Measurements from ENCODE around the gene CHMP2B. TPM values are rescaled to one million over a fixed set of nuclear protein-coding genes. Genes with fewer than 3 reads are reported as not detected.
A peak's percentile ranks its signal among the peaks of the same experiment; 100 is the strongest.

The CHMP2B gene
- total RNA-seq (2021; fragmentation: NEBNext Ultra II Directional; extraction: Animal tissue kit (Norgen Biotek cat#: 25700)), result 10 to 100 TPM; 34.9 to 46.4 (median 38.4) TPM
- long read RNA-seq, transcript CHMP2B-201 (6 exons, 2,557 nt), result major isoform, 40 of 69 reads
- long read RNA-seq, partial matches to known transcripts, result 13 of 69 reads
- long read RNA-seq, other reads (novel, unspliced or antisense), result 14 of 69 reads

GRCh38 chr3:87227104-87227834, at the start of gene CHMP2B:
Gene CHMP2B (plus strand): TSS chr3:87227309. CDS start chr3:87227523, 214 bp downstream.
- peak; percentile 87 for DNase-seq
- H3K27ac Mint-ChIP-seq, result peak within 1 kb of the TSS; percentile 98
- no peak; the same call in 1 of the 2 replicates for TF ChIP-seq CTCF (IDR thresholded peaks at IDR 0.05)
- peaks cover 17% of the 10 kb centered on the region for H3K36me3 Mint-ChIP-seq (ENCODE audit: low read depth)
- H3K4me1 Mint-ChIP-seq (ENCODE audit: low read depth), result peaks cover 39% of the 10 kb centered on the region
- no peaks in the 10 kb centered on the region; the same call in 1 of the 2 replicates for H3K9me3 Mint-ChIP-seq
- peaks cover 4% of the 10 kb centered on the region; the same call in 1 of the 2 replicates for H3K27me3 Mint-ChIP-seq (ENCODE audit: insufficient read depth)
- H3K4me3 Mint-ChIP-seq, result peak within 1 kb of the TSS; percentile 92

- Mint-ChIP-seq H3K9me3 (no peaks in the 10 kb centered on the region), H3K4me3 (no peak overlapping the region), H3K36me3 (ENCODE audit: low read depth) (no peaks in the 10 kb centered on the region), H3K27me3 (ENCODE audit: insufficient read depth) (peaks cover 4% of the 10 kb centered on the region), H3K4me1 (ENCODE audit: low read depth) (peaks cover 7% of the 10 kb centered on the region; the same call in 1 of the 2 replicates), H3K27ac (no peak overlapping the region)
- TF ChIP-seq CTCF (IDR thresholded peaks at IDR 0.05), result no peak
- no peak for DNase-seq
Measured at GRCh38 chr3:87179642-87180041, 47.5 kb upstream of the CHMP2B start.

GRCh38 chr3:87181551-87181950, 45.6 kb upstream of the CHMP2B start:
- no peak for DNase-seq
- Mint-ChIP-seq H3K36me3 (ENCODE audit: low read depth) (no peaks in the 10 kb centered on the region), H3K27ac (no peak overlapping the region), H3K27me3 (ENCODE audit: insufficient read depth) (peaks cover 4% of the 10 kb centered on the region), H3K9me3 (no peaks in the 10 kb centered on the region), H3K4me3 (no peak overlapping the region), H3K4me1 (ENCODE audit: low read depth) (peaks cover 2% of the 10 kb centered on the region; the same call in 1 of the 2 replicates)
- no peak for TF ChIP-seq CTCF (IDR thresholded peaks at IDR 0.05)

- H3K4me1 Mint-ChIP-seq (ENCODE audit: low read depth), result peaks cover 6% of the 10 kb centered on the region; the same call in 1 of the 2 replicates
- no peaks in the 10 kb centered on the region for H3K9me3 Mint-ChIP-seq
- H3K27me3 Mint-ChIP-seq (ENCODE audit: insufficient read depth), result peaks cover 8% of the 10 kb centered on the region
- no peak for DNase-seq
- no peak overlapping the region for H3K4me3 Mint-ChIP-seq
- no peak overlapping the region for H3K27ac Mint-ChIP-seq
- TF ChIP-seq CTCF (IDR thresholded peaks at IDR 0.05), result no peak
- H3K36me3 Mint-ChIP-seq (ENCODE audit: low read depth), result no peaks in the 10 kb centered on the region
Measured at GRCh38 chr3:87182023-87182422, 45.1 kb upstream of the CHMP2B start.

GRCh38 chr3:87186608-87187159, 40.4 kb upstream of the CHMP2B start:
- DNase-seq, result no peak
- Mint-ChIP-seq H3K27ac (no peak overlapping the region), H3K9me3 (no peaks in the 10 kb centered on the region), H3K36me3 (ENCODE audit: low read depth) (no peaks in the 10 kb centered on the region), H3K27me3 (ENCODE audit: insufficient read depth) (peaks cover 7% of the 10 kb centered on the region; the same call in 1 of the 2 replicates), H3K4me3 (no peak overlapping the region), H3K4me1 (ENCODE audit: low read depth) (peaks cover 15% of the 10 kb centered on the region; the same call in 1 of the 2 replicates)
- TF ChIP-seq CTCF (IDR thresholded peaks at IDR 0.05), result no peak
